HG02588 (cell line): ENCODE measurements around the gene SLC6A16.
"Not testable (repeated sequence)": the region's sequence is repeated elsewhere in the genome, so short reads cannot be mapped to it uniquely, and the experiment has no call there.

Source experiments
- ATAC-seq: cut with Tn5 transposase; IDR thresholded peaks from one replicate; pipeline ENCODE4 v1.9.1; 2021; ENCODE audit warnings: mild to moderate bottlenecking, moderate library complexity; ENCODE audit not compliant: unreplicated experiment

The SLC6A16 gene

GRCh38 chr19:49324801-49325576 is at the start of gene SLC6A16:
Gene SLC6A16 (minus strand): TSS chr19:49325191. CDS start chr19:49311347, 13,844 bp downstream.
- ATAC-seq: no peak

- not testable (repeated sequence) for ATAC-seq
Measured at GRCh38 chr19:49373174-49373573, 48.2 kb upstream of the SLC6A16 start.

GRCh38 chr19:49371184-49371583 is 46.2 kb upstream of the SLC6A16 start:
- no peak for ATAC-seq

DNA sequence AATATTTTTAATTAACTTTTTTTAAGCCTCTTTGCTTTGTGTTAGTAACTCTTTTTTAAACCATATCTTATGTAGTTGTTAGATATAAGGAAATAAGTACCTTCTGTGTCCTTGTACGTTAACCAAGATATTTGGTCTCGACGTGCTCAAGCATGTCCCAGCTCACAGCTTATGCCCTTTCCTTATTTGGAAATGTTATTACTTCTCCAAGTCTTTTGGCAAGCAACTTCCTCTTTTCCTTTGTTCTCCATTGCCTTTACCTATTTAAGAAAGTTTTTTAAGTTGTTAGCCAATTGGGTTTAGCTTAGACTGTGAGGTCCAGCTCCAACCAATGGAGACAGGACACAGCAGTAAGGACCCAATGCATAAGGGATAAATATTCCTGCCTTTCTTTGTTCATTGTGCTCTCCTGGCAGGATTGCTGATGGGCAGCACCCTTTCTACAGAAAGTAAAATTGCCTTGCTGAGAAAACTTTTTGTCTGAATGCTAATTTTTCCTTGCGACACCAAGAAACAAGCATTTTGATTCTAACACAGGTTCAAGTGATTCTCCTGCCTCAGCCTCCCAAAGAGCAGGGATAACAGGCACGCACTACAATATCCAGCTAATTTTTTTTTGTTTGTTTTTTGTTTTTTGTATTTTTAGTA is 43.8 kb upstream of the SLC6A16 start:
- no peak for ATAC-seq

GRCh38 chr19:49366110-49366509 is 41.1 kb upstream of the SLC6A16 start:
- ATAC-seq: no peak

GRCh38 chr19:49364083-49364737 is 39.2 kb upstream of the SLC6A16 start:
- no peak for ATAC-seq

- ATAC-seq: no peak
Measured at GRCh38 chr19:49363268-49364082, 38.5 kb upstream of the SLC6A16 start, which contains the start of gene DKKL1. Gene DKKL1 (plus strand): TSS chr19:49363877. CDS start chr19:49363999, 122 bp downstream.

GRCh38 chr19:49362929-49363267 is 37.9 kb upstream of the SLC6A16 start:
- no peak for ATAC-seq

GRCh38 chr19:49362048-49362928 is 37.3 kb upstream of the SLC6A16 start, which contains the start of gene TEAD2:
Gene TEAD2 (minus strand): TSS chr19:49362416. CDS start chr19:49360075, 2,341 bp downstream.
- no peak for ATAC-seq

DNA sequence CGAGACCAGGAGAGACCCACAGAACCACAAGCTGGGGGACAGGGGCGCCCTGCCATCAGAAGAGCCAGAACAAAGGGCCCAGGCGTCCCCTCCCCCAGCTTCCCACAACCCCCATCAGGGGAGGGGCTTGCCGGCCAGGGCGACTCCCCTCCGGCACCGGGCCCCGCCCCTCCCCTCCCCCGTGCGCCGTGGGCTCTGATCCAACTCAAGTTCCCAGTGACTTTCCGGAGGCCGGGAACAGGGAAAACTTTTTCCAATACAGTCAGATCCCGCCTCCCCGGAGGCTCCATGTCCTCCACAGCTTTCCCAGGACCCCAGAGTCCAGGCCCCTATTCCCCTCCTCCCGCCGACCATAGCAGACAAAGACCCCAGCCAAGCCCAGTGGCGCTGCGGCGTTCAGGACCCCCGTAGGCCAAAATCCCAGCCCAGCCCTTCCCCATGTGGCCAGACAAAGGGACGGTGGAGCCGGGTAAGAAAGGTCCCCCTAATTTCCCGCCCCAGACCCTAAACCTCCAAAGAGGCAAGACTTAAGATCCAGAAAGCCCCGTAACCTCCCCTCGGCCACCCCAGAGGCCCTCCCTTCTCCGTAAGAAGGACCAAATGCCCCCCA is 36.6 kb upstream of the SLC6A16 start:
- ATAC-seq: no peak

DNA sequence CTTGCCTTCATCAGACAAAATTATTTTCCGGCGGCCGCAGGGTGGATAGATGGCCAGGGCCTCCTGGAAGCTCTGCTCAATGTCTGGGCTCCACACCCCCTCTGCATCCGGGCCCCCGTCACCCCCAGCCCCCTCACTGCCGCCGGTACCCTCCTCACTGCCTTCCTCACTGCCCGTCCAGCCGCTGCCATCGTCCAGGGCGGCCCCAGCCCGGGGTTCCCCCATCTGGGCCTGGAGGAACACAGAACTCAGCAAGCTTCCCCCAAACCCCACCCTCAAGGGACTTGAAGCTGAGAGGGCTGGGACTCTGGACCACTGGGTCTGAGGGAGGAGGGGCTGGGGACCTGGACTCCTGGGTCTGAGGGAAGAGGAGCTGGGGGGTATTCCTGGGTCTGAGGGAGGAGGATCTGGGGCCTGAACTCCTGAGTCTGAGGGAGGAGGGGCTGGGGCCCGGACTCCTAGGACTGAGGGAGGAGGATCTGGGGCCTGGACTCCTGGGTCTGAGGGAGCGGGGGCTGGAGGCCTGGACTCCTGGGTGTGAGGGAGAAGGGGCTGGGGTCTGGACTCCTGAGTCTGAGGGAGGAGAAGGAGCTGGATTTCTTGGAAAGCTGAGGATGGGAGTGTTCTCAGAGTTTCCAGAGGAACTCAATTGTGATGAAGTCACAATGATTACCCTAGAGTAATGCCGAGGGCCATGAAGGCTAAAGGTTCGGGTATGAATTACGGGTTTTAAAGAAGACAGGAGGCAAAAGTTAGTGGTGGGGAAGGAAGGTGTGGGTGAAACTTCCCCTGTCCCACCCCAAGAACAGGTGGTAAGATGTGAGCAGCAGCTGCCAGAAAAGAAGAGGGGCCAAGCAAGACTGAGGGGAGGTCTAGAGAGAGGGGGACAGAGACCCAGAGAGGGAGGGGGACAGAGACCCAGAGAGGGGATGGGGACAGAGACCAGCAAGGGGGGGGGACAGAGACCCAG is 35.1 kb upstream of the SLC6A16 start:
- no peak for ATAC-seq

- ATAC-seq: no peak
Measured at GRCh38 chr19:49357186-49357585, 32.2 kb upstream of the SLC6A16 start.

DNA sequence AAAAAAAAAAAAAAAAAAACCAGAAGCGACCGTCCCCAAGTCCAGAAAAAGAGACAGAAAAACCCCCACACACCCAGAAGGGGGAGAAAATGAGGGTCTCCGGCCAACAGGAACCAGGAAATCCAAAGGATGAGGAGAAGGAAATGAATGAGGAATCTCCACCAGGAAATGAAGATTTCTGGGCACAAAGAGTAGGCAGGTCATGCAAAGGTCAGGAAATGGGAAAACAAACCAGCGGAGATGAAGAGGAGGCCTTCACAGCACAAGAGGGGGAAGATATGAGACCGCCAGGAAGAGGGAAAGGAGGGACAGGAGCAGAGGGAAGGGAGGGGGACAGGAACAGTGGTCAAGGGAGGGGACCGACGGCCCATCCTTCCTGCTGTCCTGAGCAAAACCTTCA is 31.4 kb upstream of the SLC6A16 start:
- ATAC-seq: no peak

- ATAC-seq: no peak
Measured at GRCh38 chr19:49355909-49356353, 30.9 kb upstream of the SLC6A16 start.

DNA sequence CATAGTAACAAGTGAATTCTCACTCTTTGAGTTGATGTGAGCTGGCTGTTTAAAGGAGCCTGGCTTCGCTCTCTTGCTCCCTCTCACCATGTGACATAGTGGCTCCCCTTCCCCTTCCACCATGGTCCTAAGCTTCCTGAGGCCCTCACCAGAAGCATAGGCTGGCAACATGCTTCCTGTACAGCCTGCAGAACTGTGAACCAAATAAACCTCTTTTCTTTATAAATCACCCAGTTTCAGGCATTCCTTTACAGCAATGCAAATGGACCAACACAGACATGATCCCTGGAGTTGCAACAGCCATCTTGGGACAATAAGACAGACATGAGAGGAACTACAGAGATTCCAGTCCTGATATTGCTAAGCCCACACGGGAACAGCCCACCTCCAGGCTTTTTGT is 24.6 kb upstream of the SLC6A16 start:
- no peak for ATAC-seq

- ATAC-seq: no peak
Measured at GRCh38 chr19:49348305-49349189, 23.6 kb upstream of the SLC6A16 start.

- no peak for ATAC-seq
Measured at GRCh38 chr19:49347835-49348234, 22.8 kb upstream of the SLC6A16 start.
